ENCODE measurements around the gene ITSN2. TPM values are rescaled to one million over a fixed set of nuclear protein-coding genes. Genes with fewer than 3 reads are reported as not detected.

ITSN2 gene
- total RNA-seq, 2 experiments from 2014 or later, result 69.7 to 71.2 TPM

GRCh38 chr2:24328010-24328409 lies 32.3 kb downstream of the ITSN2 start:
- H3K4me3 Mint-ChIP-seq, result no peak overlapping the region
- ChIA-PET POLR2A (no interaction called here), CTCF (interaction anchor here (1.0 kb wide), 1 partner anchor 37 kb away, joined by 3 read pairs; no protein-coding TSS in a partner anchor)
- H3K4me1 Mint-ChIP-seq (ENCODE audit: low read depth), result peaks cover 10% of the 10 kb centered on the region
- no peak for ATAC-seq
- DNase-seq, result no peak
- H3K27me3 Mint-ChIP-seq (ENCODE audit: low read depth), result no peaks in the 10 kb centered on the region
- H3K9me3 Mint-ChIP-seq (ENCODE audit: insufficient read depth), result no peaks in the 10 kb centered on the region
- no peak overlapping the region for H3K27ac Mint-ChIP-seq
- peaks cover 13% of the 10 kb centered on the region for H3K36me3 Mint-ChIP-seq (ENCODE audit: low read depth)

DNA sequence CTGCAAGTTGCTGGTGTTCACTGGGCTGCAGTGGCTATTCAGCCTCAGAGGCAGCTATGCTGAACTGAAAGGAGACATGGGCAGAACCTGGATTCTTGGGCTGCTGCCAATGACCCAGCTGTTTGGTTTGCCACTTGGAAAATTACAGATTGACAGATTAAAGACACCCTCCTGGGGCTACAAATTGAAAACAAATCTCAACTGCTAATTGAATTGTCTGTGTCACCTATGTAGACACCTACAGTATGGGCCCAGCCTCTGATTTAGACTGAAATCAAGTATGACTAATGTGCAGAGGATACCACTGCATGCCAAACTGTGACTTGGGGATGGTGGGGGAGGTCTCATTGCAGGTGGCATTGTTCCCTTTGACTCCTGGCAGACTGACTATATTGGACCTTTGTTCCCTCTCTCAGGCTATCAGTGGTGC lies 42.8 kb downstream of the ITSN2 start:
- DNase-seq, result no peak
- Mint-ChIP-seq H3K36me3 (ENCODE audit: low read depth) (peaks cover 22% of the 10 kb centered on the region), H3K27ac (no peak overlapping the region), H3K4me1 (ENCODE audit: low read depth) (no peaks in the 10 kb centered on the region), H3K9me3 (ENCODE audit: insufficient read depth) (no peaks in the 10 kb centered on the region), H3K4me3 (no peak overlapping the region), H3K27me3 (ENCODE audit: low read depth) (no peaks in the 10 kb centered on the region)
- ChIA-PET CTCF (no interaction called here), POLR2A (no interaction called here)
- no peak for ATAC-seq

DNA sequence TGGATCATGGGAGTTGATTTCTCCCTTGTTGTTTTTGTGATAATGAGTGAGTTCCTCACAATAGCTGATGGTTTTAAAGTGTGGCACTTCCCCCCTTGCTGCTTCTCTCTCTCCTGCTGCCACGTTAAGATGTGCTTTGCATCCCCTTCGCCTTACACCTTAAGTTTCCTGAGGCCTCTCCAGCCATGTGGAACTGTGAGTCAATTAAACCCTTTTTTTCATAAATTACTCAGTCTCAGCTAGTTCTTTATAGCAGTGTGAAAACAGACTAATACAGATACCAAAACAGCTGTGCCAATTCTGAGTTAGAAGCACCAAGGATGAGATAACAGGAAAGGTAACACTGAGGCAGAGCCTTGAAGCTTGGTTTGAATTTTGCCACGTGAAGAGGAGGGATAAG lies 44.7 kb downstream of the ITSN2 start:
- ATAC-seq, result no peak
- peaks cover 27% of the 10 kb centered on the region for H3K36me3 Mint-ChIP-seq (ENCODE audit: low read depth)
- no peak overlapping the region for H3K27ac Mint-ChIP-seq
- H3K27me3 Mint-ChIP-seq (ENCODE audit: low read depth), result no peaks in the 10 kb centered on the region
- POLR2A ChIA-PET, result no interaction called here
- no peaks in the 10 kb centered on the region for H3K4me1 Mint-ChIP-seq (ENCODE audit: low read depth)
- CTCF ChIA-PET, result interaction anchor here (1.0 to 1.1 kb wide), 2 partner anchors 36 to 44 kb away, joined by 3 read pairs; no protein-coding TSS in a partner anchor
- no peaks in the 10 kb centered on the region for H3K9me3 Mint-ChIP-seq (ENCODE audit: insufficient read depth)
- DNase-seq, result no peak
- H3K4me3 Mint-ChIP-seq, result no peak overlapping the region

DNA sequence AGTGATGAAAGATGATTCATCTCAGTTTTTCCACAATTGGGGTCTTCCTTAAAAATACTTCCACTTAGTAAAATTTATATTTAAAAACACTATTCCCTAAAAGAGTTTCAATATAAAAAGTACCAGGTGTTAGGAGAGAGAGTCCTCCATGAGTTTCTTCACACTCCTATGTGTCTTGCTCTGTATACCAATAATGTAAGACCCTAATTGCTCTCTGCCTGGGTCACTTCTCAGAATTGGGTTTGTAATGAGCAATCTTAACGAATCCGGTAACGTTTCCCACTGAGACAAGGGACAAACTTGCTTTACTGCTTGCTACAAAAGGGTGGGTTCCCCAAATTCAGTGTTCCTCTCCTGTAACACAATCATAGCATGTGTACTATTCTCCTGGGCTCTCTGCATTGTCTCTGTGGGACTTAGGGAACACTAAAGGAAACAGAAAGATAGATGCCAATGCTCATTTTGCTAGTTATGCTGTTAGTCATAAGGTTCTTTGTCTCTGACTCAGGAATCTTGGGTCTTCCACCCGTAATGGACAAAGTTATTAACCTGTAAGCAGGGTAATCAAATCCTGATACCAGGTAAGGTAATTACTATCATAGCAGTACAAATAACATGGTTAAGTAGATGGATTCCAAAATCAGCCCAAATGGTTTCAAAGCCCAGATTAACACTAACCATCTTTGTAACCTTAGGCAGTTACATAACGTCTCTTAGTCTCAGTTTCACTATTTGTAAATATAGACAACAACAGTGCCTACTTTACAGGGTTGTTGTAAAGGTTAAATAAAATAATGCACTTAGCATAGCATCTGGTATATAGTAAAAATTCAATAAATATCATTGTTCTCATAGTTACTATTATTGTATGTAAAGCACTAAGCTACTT lies 46.3 kb downstream of the ITSN2 start:
- Mint-ChIP-seq H3K9me3 (ENCODE audit: insufficient read depth) (no peaks in the 10 kb centered on the region), H3K27ac (no peak overlapping the region), H3K36me3 (ENCODE audit: low read depth) (peaks cover 32% of the 10 kb centered on the region), H3K4me3 (no peak overlapping the region), H3K27me3 (ENCODE audit: low read depth) (no peaks in the 10 kb centered on the region), H3K4me1 (ENCODE audit: low read depth) (no peaks in the 10 kb centered on the region)
- ChIA-PET POLR2A (no interaction called here), CTCF (no interaction called here)
- ATAC-seq (no peak), DNase-seq (no peak)

DNA sequence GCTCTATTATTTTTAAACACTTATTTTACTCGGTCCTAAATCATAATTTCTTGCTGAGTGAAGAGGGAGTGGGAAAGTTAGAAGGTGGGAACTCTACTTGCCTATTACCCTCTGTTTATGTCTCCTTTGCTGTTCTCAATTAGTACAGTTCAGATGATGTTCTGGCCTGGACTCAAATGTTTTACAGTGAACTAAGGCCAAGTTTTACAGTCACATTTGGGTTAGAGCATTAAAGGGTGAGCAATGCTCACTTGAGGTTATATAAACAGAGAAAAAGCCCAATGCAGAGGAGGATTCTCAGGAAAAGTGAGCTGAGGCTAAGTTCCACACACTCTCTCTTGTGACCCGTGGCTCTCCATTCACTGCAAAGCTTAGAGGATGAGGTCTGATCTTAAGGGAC lies 52.4 kb downstream of the ITSN2 start:
- H3K4me3 Mint-ChIP-seq, result no peak overlapping the region
- peaks cover 49% of the 10 kb centered on the region for H3K36me3 Mint-ChIP-seq (ENCODE audit: low read depth)
- no peaks in the 10 kb centered on the region for H3K27me3 Mint-ChIP-seq (ENCODE audit: low read depth)
- H3K9me3 Mint-ChIP-seq (ENCODE audit: insufficient read depth), result no peaks in the 10 kb centered on the region
- ChIA-PET CTCF (no interaction called here), POLR2A (no interaction called here)
- DNase-seq (no peak), ATAC-seq (no peak)
- H3K27ac Mint-ChIP-seq, result no peak overlapping the region
- no peaks in the 10 kb centered on the region for H3K4me1 Mint-ChIP-seq (ENCODE audit: low read depth)

DNA sequence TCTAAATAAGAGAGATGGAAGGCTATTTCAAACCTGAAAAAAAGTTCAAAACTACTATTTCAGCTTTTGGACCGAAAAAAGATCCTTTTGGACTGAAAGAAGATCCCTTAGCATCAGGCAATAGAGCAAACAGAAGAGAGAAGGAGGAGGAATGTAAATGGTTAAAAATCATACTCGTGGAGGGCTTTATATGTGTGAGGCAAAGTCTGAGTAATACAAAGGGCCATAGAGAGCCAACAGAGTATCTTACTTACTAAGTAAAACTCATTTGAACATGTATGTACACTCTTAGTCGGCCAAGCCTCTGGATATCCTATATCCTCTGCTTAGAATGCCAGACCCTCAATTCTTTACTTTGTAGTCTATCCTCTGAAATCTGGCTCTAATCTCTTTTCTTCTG lies 55.7 kb downstream of the ITSN2 start:
- Mint-ChIP-seq H3K9me3 (ENCODE audit: insufficient read depth) (no peaks in the 10 kb centered on the region), H3K4me3 (no peak overlapping the region), H3K27me3 (ENCODE audit: low read depth) (no peaks in the 10 kb centered on the region), H3K27ac (no peak overlapping the region), H3K36me3 (ENCODE audit: low read depth) (peaks cover 52% of the 10 kb centered on the region), H3K4me1 (ENCODE audit: low read depth) (no peaks in the 10 kb centered on the region)
- no peak for ATAC-seq
- no peak for DNase-seq
- POLR2A ChIA-PET, result no interaction called here
- CTCF ChIA-PET, result no interaction called here

- H3K9me3 Mint-ChIP-seq (ENCODE audit: insufficient read depth), result no peaks in the 10 kb centered on the region
- H3K4me3 Mint-ChIP-seq, result no peak overlapping the region
- H3K4me1 Mint-ChIP-seq (ENCODE audit: low read depth), result no peaks in the 10 kb centered on the region
- H3K36me3 Mint-ChIP-seq (ENCODE audit: low read depth), result peaks cover 54% of the 10 kb centered on the region
- ChIA-PET CTCF (no interaction called here), POLR2A (no interaction called here)
- no peak overlapping the region for H3K27ac Mint-ChIP-seq
- H3K27me3 Mint-ChIP-seq (ENCODE audit: low read depth), result no peaks in the 10 kb centered on the region
- ATAC-seq (no peak), DNase-seq (no peak)
Measured at GRCh38 chr2:24304098-24304497, 56.2 kb downstream of the ITSN2 start.

- Mint-ChIP-seq H3K4me1 (ENCODE audit: low read depth) (no peaks in the 10 kb centered on the region), H3K4me3 (no peak overlapping the region), H3K27me3 (ENCODE audit: low read depth) (no peaks in the 10 kb centered on the region), H3K9me3 (ENCODE audit: insufficient read depth) (no peaks in the 10 kb centered on the region), H3K27ac (no peak overlapping the region), H3K36me3 (ENCODE audit: low read depth) (peaks cover 56% of the 10 kb centered on the region)
- no peak for DNase-seq
- POLR2A ChIA-PET, result no interaction called here
- CTCF ChIA-PET, result no interaction called here
- ATAC-seq, result no peak
Measured at GRCh38 chr2:24301599-24301998, 58.7 kb downstream of the ITSN2 start.

DNA sequence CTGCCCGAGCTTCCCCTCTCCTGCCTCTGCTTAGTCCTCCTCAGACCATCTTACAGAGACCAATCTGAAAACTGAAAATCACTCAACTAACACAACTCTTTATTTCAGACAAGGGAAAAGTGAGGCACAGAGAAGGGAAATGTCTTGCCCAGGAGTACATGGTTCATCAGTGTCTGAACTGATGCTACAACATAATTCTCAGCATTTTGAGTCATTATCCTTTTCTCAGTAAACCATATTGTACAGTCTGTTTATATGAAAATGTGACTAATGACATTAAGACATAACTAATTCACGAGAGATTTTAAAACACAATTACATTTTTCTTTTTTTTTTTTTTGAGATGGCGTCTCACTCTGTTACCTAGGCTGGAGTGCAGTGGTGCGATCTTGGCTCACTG lies 62.7 kb downstream of the ITSN2 start:
- H3K27ac Mint-ChIP-seq, result no peak overlapping the region
- H3K36me3 Mint-ChIP-seq (ENCODE audit: low read depth), result peaks cover 64% of the 10 kb centered on the region
- ChIA-PET POLR2A (no interaction called here), CTCF (interaction anchor here (1.1 kb wide), 1 partner anchor 10 kb away, joined by 3 read pairs; no protein-coding TSS in a partner anchor)
- no peak for DNase-seq
- H3K4me3 Mint-ChIP-seq, result no peak overlapping the region
- no peak for ATAC-seq
- H3K4me1 Mint-ChIP-seq (ENCODE audit: low read depth), result no peaks in the 10 kb centered on the region
- H3K27me3 Mint-ChIP-seq (ENCODE audit: low read depth), result no peaks in the 10 kb centered on the region
- no peaks in the 10 kb centered on the region for H3K9me3 Mint-ChIP-seq (ENCODE audit: insufficient read depth)

DNA sequence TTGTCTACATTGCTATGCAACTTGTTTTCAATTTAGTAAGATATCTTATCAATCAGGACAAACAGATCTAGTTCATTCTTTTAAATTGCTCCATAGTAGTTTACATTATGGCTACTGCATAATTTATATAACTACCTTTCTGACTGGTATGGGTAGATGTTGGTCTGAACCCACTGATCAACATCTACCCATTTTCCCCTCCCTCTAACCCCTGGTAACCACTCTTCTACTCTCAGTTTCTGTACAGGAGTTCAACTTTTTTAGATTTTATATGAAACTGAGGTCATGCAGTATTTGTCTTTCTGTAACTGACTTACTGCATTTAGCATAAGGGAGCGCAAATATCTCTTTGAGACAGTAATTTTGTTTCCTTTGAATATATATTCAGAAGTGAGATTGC lies 73.2 kb downstream of the ITSN2 start:
- Mint-ChIP-seq H3K4me3 (no peak overlapping the region), H3K36me3 (ENCODE audit: low read depth) (peaks cover 37% of the 10 kb centered on the region), H3K4me1 (ENCODE audit: low read depth) (peaks cover 2% of the 10 kb centered on the region), H3K27me3 (ENCODE audit: low read depth) (no peaks in the 10 kb centered on the region), H3K9me3 (ENCODE audit: insufficient read depth) (no peaks in the 10 kb centered on the region), H3K27ac (no peak overlapping the region)
- POLR2A ChIA-PET, result no interaction called here
- ATAC-seq (no peak), DNase-seq (no peak)
- CTCF ChIA-PET, result no interaction called here

- ChIA-PET CTCF (no interaction called here), POLR2A (no interaction called here)
- Mint-ChIP-seq H3K27ac (no peak overlapping the region), H3K9me3 (ENCODE audit: insufficient read depth) (no peaks in the 10 kb centered on the region), H3K27me3 (ENCODE audit: low read depth) (no peaks in the 10 kb centered on the region), H3K36me3 (ENCODE audit: low read depth) (peaks cover 29% of the 10 kb centered on the region), H3K4me1 (ENCODE audit: low read depth) (peaks cover 2% of the 10 kb centered on the region), H3K4me3 (no peak overlapping the region)
- ATAC-seq (no peak), DNase-seq (no peak)
Measured at GRCh38 chr2:24285484-24286152, 74.7 kb downstream of the ITSN2 start.

GRCh38 chr2:24280645-24281044 lies 79.7 kb downstream of the ITSN2 start:
- no peaks in the 10 kb centered on the region for H3K9me3 Mint-ChIP-seq (ENCODE audit: insufficient read depth)
- DNase-seq (no peak), ATAC-seq (no peak)
- CTCF ChIA-PET, result no interaction called here
- H3K4me1 Mint-ChIP-seq (ENCODE audit: low read depth), result no peaks in the 10 kb centered on the region
- no peak overlapping the region for H3K27ac Mint-ChIP-seq
- POLR2A ChIA-PET, result no interaction called here
- no peak overlapping the region for H3K4me3 Mint-ChIP-seq
- no peaks in the 10 kb centered on the region for H3K27me3 Mint-ChIP-seq (ENCODE audit: low read depth)
- peaks cover 13% of the 10 kb centered on the region for H3K36me3 Mint-ChIP-seq (ENCODE audit: low read depth)

Measured in activated CD8-positive, alpha-beta T cell treated with anti-CD3 and anti-CD28 coated beads, Interleukin-2, amount 10 ng/mL, durations not matched to agents 7 days and 5 days (primary cell).